GM23338 (cell line): ENCODE results near the gene PARVB. TPM values are rescaled to one million over a fixed set of nuclear protein-coding genes. Genes with fewer than 3 reads are reported as not detected.

Source experiments
- ATAC-seq: fragments of 200-7000 bp; cut with Tn5 transposase; 3 replicates; pipeline ENCODE4 v1.9.1; 2020
- DNase-seq: peaks from one replicate; pipeline ENCODE4 v3.0.0-alpha.2; 2015; ENCODE audit warnings: low spot score
- H2AFZ ChIP-seq: fragments of 200-600 bp; sonication (generic); 2 replicates; pipeline ENCODE4 v1.8.0; 2016; ENCODE audit warnings: antibody characterized with exemption, mild to moderate bottlenecking, moderate library complexity
- H3F3A ChIP-seq: fragments of 200-600 bp; sonication (generic); replicated peaks from 2 replicates; pipeline ENCODE4 v1.8.0; 2017; ENCODE audit warnings: antibody characterized with exemption, mixed run types, low read depth
- H3K27ac ChIP-seq: fragments of 200-600 bp; sonication (generic); 2 replicates; pipeline ENCODE4 v1.6.1; 2016; ENCODE audit warnings: low read depth
- H3K27me3 ChIP-seq: fragments of 200-600 bp; sonication (generic); 2 replicates; pipeline ENCODE4 v1.8.0; 2016; ENCODE audit warnings: mild to moderate bottlenecking, mixed run types, moderate library complexity; ENCODE audit not compliant: insufficient read depth
- H3K36me3 ChIP-seq: fragments of 200-600 bp; sonication (generic); 2 replicates; pipeline ENCODE4 v1.8.0; 2016; ENCODE audit warnings: mild to moderate bottlenecking; ENCODE audit not compliant: insufficient read depth
- H3K4me1 ChIP-seq: fragments of 200-600 bp; sonication (generic); 2 replicates; pipeline ENCODE4 v1.8.0; 2016; ENCODE audit warnings: mild to moderate bottlenecking, moderate library complexity; ENCODE audit not compliant: insufficient read depth
- H3K4me2 ChIP-seq: fragments of 200-600 bp; sonication (generic); 2 replicates; pipeline ENCODE4 v1.7.1; 2017; ENCODE audit warnings: mixed run types
- H3K4me3 ChIP-seq: fragments of 200-600 bp; sonication (generic); 2 replicates; pipeline ENCODE4 v1.6.1; 2016; ENCODE audit warnings: mixed run types
- H3K79me2 ChIP-seq: fragments of 200-600 bp; sonication (generic); replicated peaks from 2 replicates; pipeline ENCODE4 v1.8.0; 2017; ENCODE audit warnings: mild to moderate bottlenecking; ENCODE audit not compliant: insufficient read depth
- H3K9me2 ChIP-seq: fragments of 200-600 bp; sonication (generic); 2 replicates; pipeline ENCODE4 v1.8.0; 2017; ENCODE audit not compliant: insufficient read depth
- H4K20me1 ChIP-seq: fragments of 200-600 bp; sonication (generic); replicated peaks from 2 replicates; pipeline ENCODE4 v1.8.0; 2017; ENCODE audit warnings: mild to moderate bottlenecking; ENCODE audit not compliant: insufficient read depth
- H3K27ac Mint-ChIP-seq: 2 replicates; pipeline ENCODE4 v1.8.0; 2020; ENCODE audit warnings: inconsistent platforms, mild to moderate bottlenecking, moderate library complexity, mixed read lengths
- H3K27me3 Mint-ChIP-seq: 3 replicates; pipeline ENCODE4 v1.8.0; 2022; ENCODE audit warnings: low read depth, mild to moderate bottlenecking, moderate library complexity, mixed read lengths, inconsistent platforms; ENCODE audit not compliant: insufficient read depth, poor library complexity
- H3K36me3 Mint-ChIP-seq: 3 replicates; pipeline ENCODE4 v1.8.0; 2021; ENCODE audit warnings: low read depth, mild to moderate bottlenecking, inconsistent platforms, moderate library complexity, mixed read lengths
- H3K4me1 Mint-ChIP-seq: 3 replicates; pipeline ENCODE4 v1.8.0; 2020; ENCODE audit warnings: mild to moderate bottlenecking, inconsistent platforms, mixed read lengths
- H3K4me3 Mint-ChIP-seq: 3 replicates; pipeline ENCODE4 v1.8.0; 2021; ENCODE audit warnings: moderate library complexity, mild to moderate bottlenecking, inconsistent platforms, mixed read lengths
- H3K9me3 Mint-ChIP-seq: 3 replicates; pipeline ENCODE4 v1.8.0; 2020; ENCODE audit warnings: moderate library complexity, mild to moderate bottlenecking, inconsistent platforms, mixed read lengths
- CREB1 ChIP-seq: fragments of 250-450 bp; sonication (Bioruptor Pico); IDR thresholded peaks from 2 replicates; pipeline ENCODE4 v1.5.0; 2020; ENCODE audit warnings: low read depth, mild to moderate bottlenecking, moderate library complexity
- EZH2 ChIP-seq: fragments of 200-600 bp; sonication (generic); IDR thresholded peaks from one replicate; pipeline ENCODE4 v1.8.0; 2017; ENCODE audit warnings: antibody characterized with exemption, mild to moderate bottlenecking, low read depth; ENCODE audit not compliant: unreplicated experiment
- EZH2phosphoT487 ChIP-seq: fragments of 200-600 bp; sonication (generic); IDR thresholded peaks from one replicate; pipeline ENCODE4 v1.8.1; 2018; ENCODE audit warnings: antibody characterized with exemption; ENCODE audit not compliant: unreplicated experiment
- JUNB ChIP-seq: IDR thresholded peaks from one replicate; pipeline ENCODE4 v1.6.1; 2016; ENCODE audit warnings: antibody characterized with exemption; ENCODE audit not compliant: unreplicated experiment
- NANOG ChIP-seq: IDR thresholded peaks from 2 replicates; pipeline ENCODE4 v1.6.1; 2016; ENCODE audit warnings: antibody characterized with exemption, borderline replicate concordance
- POLR2AphosphoS5 ChIP-seq: IDR thresholded peaks from 2 replicates; pipeline ENCODE4 v1.6.1; 2016; ENCODE audit warnings: antibody characterized with exemption, low read depth
- STAT1 ChIP-seq: IDR thresholded peaks from one replicate; pipeline ENCODE4 v1.6.1; 2016; ENCODE audit warnings: antibody characterized with exemption; ENCODE audit not compliant: unreplicated experiment
- ZNF114 ChIP-seq: fragments of 250-450 bp; sonication (Bioruptor Pico); IDR thresholded peaks from 2 replicates; pipeline ENCODE4 v1.5.0; 2020; ENCODE audit warnings: mild to moderate bottlenecking, moderate library complexity
- ZNF331 ChIP-seq: fragments of 250-450 bp; sonication (Bioruptor Pico); IDR thresholded peaks from 2 replicates; pipeline ENCODE4 v1.5.0; 2020; ENCODE audit warnings: low read depth, mild to moderate bottlenecking, moderate library complexity
- polyA plus RNA-seq: library from polyadenylated mRNA; unstranded; fragments of >200 nt; fragmentation: Nextera tagmentation; extraction: Ambion mirVana; gene quantifications from 2 replicates; pipeline ENCODE4 v1.2.1, GENCODE V29; 2016
- total RNA-seq: library from RNA; depleted of rRNA; stranded (reverse); fragments of >200 nt; shearing (Covaris generic); gene quantifications from 2 replicates; pipeline ENCODE4 v1.2.3, GENCODE V29; 2014
- TF ChIP-seq, protein P1 (sequence below), 2 experiments: fragments of 200-600 bp in 1 of 2; sonication (generic) in 1 of 2; conservative IDR thresholded peaks; 2 replicates each; pipeline versions ENCODE4 v1.5.1 to v1.6.1; 2016 to 2017; ENCODE audit warnings: antibody characterized with exemption in 2 of 2, low read depth in 2 of 2, mild to moderate bottlenecking in 2 of 2, moderate library complexity in 1 of 2
- TF ChIP-seq, protein P2 (sequence below): IDR thresholded peaks from 2 replicates; pipeline ENCODE4 v1.6.1; 2016; ENCODE audit warnings: antibody characterized with exemption
- TF ChIP-seq, protein P3 (sequence below): IDR thresholded peaks from one replicate; pipeline ENCODE4 v1.6.1; 2018; ENCODE audit warnings: antibody characterized with exemption; ENCODE audit not compliant: unreplicated experiment

PARVB gene
- total and polyA plus RNA-seq, 2 experiments from 2014 or later = 4.3 to 7.7 TPM

DNA sequence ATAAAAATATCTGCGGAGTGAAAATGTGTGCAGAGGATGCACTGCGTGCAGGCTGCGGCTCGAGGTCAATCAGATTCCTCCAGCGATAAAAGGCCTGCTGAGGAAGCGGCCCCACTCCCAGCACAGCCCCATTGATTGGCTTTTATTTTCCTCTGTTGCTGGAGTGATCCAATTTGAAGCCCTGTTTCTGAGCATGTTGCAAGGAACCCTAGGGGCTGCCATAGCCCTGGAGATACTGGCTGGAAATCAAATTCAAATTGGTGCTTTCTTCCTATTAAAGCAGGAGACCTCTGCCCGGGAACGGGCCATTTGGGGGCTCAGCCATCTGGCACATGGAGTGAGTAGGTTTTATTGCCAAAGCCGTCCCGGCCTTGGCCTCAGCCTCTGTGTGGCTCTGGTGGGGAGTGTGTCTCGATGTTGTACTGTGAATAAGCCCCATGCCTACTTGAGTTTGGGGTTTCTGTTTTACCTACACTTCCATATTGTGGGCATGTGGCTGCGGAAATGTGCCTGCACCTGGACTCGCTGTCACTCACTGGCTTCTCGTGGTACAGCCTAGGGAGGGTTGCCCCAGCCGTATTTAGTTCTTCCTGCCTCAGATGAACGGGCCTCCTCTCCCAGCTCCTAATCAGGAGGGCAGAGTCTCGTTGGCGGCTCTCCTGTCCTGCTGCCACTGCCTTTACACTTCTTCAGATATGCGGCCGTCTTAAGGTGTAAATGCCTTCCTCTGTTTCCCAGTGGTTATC is 25.6 kb downstream of the PARVB start:
- Histone ChIP-seq H3K4me3 (no peak overlapping the region), H3K36me3 (no peaks in the 10 kb centered on the region), H2AFZ (no peak overlapping the region), H4K20me1 (no peaks in the 10 kb centered on the region), H3K27ac (0 out of 2 replicates have a peak overlapping the region, but pooled peaks have one; percentile 45), H3K4me1 (peaks cover 6% of the 10 kb centered on the region), H3K4me2 (no peak overlapping the region), H3K79me2 (no peaks in the 10 kb centered on the region), H3F3A (no peaks in the 10 kb centered on the region), H3K27me3 (no peaks in the 10 kb centered on the region), H3K9me2 (no peaks in the 10 kb centered on the region)
- Mint-ChIP-seq H3K4me3 (no peak overlapping the region), H3K9me3 (no peaks in the 10 kb centered on the region), H3K27me3 (peaks cover 7% of the 10 kb centered on the region), H3K27ac (no peak overlapping the region), H3K4me1 (peaks cover 22% of the 10 kb centered on the region), H3K36me3 (no peaks in the 10 kb centered on the region)
- ATAC-seq (no peak), DNase-seq (no peak)
- TF ChIP-seq, protein P1, sequence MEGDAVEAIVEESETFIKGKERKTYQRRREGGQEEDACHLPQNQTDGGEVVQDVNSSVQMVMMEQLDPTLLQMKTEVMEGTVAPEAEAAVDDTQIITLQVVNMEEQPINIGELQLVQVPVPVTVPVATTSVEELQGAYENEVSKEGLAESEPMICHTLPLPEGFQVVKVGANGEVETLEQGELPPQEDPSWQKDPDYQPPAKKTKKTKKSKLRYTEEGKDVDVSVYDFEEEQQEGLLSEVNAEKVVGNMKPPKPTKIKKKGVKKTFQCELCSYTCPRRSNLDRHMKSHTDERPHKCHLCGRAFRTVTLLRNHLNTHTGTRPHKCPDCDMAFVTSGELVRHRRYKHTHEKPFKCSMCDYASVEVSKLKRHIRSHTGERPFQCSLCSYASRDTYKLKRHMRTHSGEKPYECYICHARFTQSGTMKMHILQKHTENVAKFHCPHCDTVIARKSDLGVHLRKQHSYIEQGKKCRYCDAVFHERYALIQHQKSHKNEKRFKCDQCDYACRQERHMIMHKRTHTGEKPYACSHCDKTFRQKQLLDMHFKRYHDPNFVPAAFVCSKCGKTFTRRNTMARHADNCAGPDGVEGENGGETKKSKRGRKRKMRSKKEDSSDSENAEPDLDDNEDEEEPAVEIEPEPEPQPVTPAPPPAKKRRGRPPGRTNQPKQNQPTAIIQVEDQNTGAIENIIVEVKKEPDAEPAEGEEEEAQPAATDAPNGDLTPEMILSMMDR (conservative IDR thresholded peaks at IDR 0.05; ENCODE audit: low read depth in 2 of 2) = no peak
- no peak for TF ChIP-seq CREB1 (CRISPR knock-in tag)
- no peak for TF ChIP-seq ZNF331 (CRISPR knock-in tag)
- no peak for TF ChIP-seq STAT1
- no peak for TF ChIP-seq EZH2
- no peak for TF ChIP-seq POLR2AphosphoS5
- TF ChIP-seq, protein P2, sequence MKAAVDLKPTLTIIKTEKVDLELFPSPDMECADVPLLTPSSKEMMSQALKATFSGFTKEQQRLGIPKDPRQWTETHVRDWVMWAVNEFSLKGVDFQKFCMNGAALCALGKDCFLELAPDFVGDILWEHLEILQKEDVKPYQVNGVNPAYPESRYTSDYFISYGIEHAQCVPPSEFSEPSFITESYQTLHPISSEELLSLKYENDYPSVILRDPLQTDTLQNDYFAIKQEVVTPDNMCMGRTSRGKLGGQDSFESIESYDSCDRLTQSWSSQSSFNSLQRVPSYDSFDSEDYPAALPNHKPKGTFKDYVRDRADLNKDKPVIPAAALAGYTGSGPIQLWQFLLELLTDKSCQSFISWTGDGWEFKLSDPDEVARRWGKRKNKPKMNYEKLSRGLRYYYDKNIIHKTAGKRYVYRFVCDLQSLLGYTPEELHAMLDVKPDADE = no peak
- TF ChIP-seq ZNF114 = no peak
- TF ChIP-seq, protein P3, sequence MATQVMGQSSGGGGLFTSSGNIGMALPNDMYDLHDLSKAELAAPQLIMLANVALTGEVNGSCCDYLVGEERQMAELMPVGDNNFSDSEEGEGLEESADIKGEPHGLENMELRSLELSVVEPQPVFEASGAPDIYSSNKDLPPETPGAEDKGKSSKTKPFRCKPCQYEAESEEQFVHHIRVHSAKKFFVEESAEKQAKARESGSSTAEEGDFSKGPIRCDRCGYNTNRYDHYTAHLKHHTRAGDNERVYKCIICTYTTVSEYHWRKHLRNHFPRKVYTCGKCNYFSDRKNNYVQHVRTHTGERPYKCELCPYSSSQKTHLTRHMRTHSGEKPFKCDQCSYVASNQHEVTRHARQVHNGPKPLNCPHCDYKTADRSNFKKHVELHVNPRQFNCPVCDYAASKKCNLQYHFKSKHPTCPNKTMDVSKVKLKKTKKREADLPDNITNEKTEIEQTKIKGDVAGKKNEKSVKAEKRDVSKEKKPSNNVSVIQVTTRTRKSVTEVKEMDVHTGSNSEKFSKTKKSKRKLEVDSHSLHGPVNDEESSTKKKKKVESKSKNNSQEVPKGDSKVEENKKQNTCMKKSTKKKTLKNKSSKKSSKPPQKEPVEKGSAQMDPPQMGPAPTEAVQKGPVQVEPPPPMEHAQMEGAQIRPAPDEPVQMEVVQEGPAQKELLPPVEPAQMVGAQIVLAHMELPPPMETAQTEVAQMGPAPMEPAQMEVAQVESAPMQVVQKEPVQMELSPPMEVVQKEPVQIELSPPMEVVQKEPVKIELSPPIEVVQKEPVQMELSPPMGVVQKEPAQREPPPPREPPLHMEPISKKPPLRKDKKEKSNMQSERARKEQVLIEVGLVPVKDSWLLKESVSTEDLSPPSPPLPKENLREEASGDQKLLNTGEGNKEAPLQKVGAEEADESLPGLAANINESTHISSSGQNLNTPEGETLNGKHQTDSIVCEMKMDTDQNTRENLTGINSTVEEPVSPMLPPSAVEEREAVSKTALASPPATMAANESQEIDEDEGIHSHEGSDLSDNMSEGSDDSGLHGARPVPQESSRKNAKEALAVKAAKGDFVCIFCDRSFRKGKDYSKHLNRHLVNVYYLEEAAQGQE = no peak
- no peak for TF ChIP-seq EZH2phosphoT487
- TF ChIP-seq NANOG = no peak
- TF ChIP-seq JUNB = no peak
